GM12864 (cell line): ENCODE measurements around the gene SRGN.

Source experiments
- DNase-seq: peaks from one replicate; pipeline ENCODE4 v3.0.0-alpha.2; 2011; ENCODE audit warnings: low read depth
- H3K4me3 ChIP-seq: 2 replicates; pipeline ENCODE4 v1.5.1; 2011; ENCODE audit warnings: mild to moderate bottlenecking, low read depth, low read length, control low read depth
- CTCF ChIP-seq: IDR thresholded peaks from 2 replicates; pipeline ENCODE4 v1.5.1; 2011; ENCODE audit warnings: low read depth, mild to moderate bottlenecking, moderate library complexity, low read length, control low read depth, inconsistent platforms; ENCODE audit errors: missing control alignments

The SRGN gene

GRCh38 chr10:69060127-69060798 lies 27.6 kb upstream of the SRGN start:
- no peak for DNase-seq
- no peak for TF ChIP-seq CTCF
- H3K4me3 ChIP-seq, result no peak overlapping the region

GRCh38 chr10:69061305-69062161 lies 26.4 kb upstream of the SRGN start:
- DNase-seq, result no peak
- no peak for TF ChIP-seq CTCF
- peak overlapping the region; percentile 6; the same call in 1 of the 2 replicates for H3K4me3 ChIP-seq

DNA sequence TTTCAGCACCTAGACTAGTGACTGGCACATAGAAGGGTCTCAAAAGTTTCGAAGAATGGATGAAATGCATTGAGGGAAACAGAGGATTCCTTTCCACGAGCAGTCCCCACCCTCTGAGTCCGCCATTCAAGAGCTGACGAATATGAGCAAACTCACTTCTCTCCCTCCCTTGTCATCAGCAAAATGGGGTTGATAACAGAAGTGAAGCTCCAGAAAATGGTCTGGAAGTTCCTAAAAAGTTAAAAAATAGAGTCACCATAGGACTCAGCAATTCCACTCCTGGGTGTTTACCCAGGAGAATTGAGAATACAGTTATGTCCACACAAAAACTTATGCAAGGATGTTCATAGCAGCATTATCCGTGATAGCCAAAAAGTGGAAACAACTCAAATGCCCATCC lies 25.0 kb upstream of the SRGN start:
- no peak overlapping the region for H3K4me3 ChIP-seq
- DNase-seq, result no peak
- TF ChIP-seq CTCF, result no peak

DNA sequence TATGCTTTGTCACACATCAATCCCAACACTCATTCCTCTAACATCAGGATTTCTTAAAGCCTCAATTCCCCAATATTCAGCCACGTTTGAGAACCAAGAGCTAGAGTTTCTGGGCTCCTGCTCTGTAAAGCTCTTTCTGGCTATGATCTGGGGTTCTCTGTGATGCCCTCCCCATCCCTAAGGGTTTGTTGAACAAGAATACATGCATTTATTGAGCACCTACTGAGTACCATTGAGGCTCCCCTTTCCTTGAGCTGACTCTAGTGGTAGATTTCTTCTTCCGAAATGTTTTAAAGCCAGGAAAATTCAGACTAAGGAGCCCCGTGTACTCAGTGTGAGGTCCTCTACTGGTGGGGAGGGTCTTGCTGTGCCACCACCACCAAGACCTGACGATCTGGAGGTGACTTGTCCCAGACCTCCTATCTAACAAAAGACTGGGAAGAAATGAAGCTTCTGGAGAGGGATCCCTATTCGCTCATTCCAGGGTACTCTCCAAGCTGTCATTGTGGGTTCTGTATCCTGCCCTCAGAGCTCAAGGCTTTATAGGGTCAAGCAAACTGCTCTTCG lies 23.1 kb upstream of the SRGN start:
- DNase-seq, result no peak
- TF ChIP-seq CTCF, result no peak
- no peak overlapping the region for H3K4me3 ChIP-seq

GRCh38 chr10:69065406-69066361 lies 22.2 kb upstream of the SRGN start:
- no peak overlapping the region; the same call in 1 of the 2 replicates for H3K4me3 ChIP-seq
- no peak for DNase-seq
- TF ChIP-seq CTCF, result no peak

DNA sequence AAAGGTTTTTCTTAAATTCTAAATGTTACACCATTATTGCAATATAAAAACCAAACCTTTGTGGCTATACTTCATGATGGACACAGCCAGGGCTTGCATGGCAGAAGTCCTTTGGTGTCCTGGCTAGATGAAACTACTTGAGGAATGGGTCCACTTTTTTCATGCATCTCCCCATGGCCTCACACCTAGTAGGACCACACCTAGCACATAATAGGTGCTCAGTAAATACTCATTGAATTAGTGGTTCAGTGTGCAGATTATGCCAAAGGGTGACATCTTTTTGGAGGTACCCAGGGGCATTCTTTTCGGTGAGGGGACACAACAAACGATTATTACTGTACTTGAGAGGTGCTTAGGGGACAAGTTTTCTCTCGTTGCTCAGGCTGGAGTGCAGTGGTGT lies 20.7 kb upstream of the SRGN start:
- TF ChIP-seq CTCF, result no peak
- no peak for DNase-seq
- H3K4me3 ChIP-seq, result no peak overlapping the region
